HepG2 (cell line): ENCODE results near the gene ME3. TPM values are rescaled to one million over a fixed set of nuclear protein-coding genes. Genes with fewer than 3 reads are reported as not detected.

Experiments used
- AKNA ChIP-seq: sonication (generic); formaldehyde crosslinking; IDR thresholded peaks from 2 replicates; pipeline ENCODE4 v1.4.0; 2020; ENCODE audit warnings: missing genetic modification reagents, borderline replicate concordance
- ATF7-NPFF ChIP-seq: sonication (generic); formaldehyde crosslinking; IDR thresholded peaks from 2 replicates; pipeline ENCODE4 v1.8.1; 2023; ENCODE audit warnings: mild to moderate bottlenecking, low read depth, missing genetic modification reagents, moderate library complexity
- GATAD1 ChIP-seq: IDR thresholded peaks from 2 replicates; pipeline ENCODE4 v1.6.1; 2016; ENCODE audit warnings: missing genetic modification reagents, missing compliant biosample characterization
- KLF9 ChIP-seq: IDR thresholded peaks from 2 replicates; pipeline ENCODE4 v1.6.1; 2016; ENCODE audit warnings: low read depth
- MBNL3 ChIP-seq: fragments of 250-450 bp; sonication (Bioruptor Pico); conservative IDR thresholded peaks from 2 replicates; pipeline ENCODE4 v1.8.0; 2022; ENCODE audit warnings: mild to moderate bottlenecking, inconsistent platforms
- RARA ChIP-seq: IDR thresholded peaks from 2 replicates; pipeline ENCODE4 v1.6.1; 2016; ENCODE audit warnings: missing genetic modification reagents, missing compliant biosample characterization
- SRF ChIP-seq: IDR thresholded peaks from 2 replicates; pipeline ENCODE4 v1.6.1; 2011; ENCODE audit warnings: mild to moderate bottlenecking, low read depth, low read length, moderate library complexity
- ZMYM2 ChIP-seq: sonication (generic); formaldehyde crosslinking; IDR thresholded peaks from 2 replicates; pipeline ENCODE4 v1.8.0; 2022; ENCODE audit warnings: mild to moderate bottlenecking, missing genetic modification reagents
- ZMYM3 ChIP-seq: sonication (generic); formaldehyde crosslinking; IDR thresholded peaks from 2 replicates; pipeline ENCODE4 v1.5.1; 2020; ENCODE audit warnings: mild to moderate bottlenecking, missing genetic modification reagents
- ZNF10 ChIP-seq: sonication (generic); formaldehyde crosslinking; IDR thresholded peaks from 2 replicates; pipeline ENCODE4 v1.4.0; 2020; ENCODE audit warnings: mild to moderate bottlenecking, low read depth, missing genetic modification reagents, borderline replicate concordance
- ZNF281 ChIP-seq: sonication (generic); formaldehyde crosslinking; IDR thresholded peaks from 2 replicates; pipeline ENCODE4 v1.4.0; 2020; ENCODE audit warnings: missing genetic modification reagents, borderline replicate concordance
- ZNF3 ChIP-seq: IDR thresholded peaks from 2 replicates; pipeline ENCODE4 v1.7.0; 2017; ENCODE audit warnings: inconsistent platforms
- ZNF740 ChIP-seq: sonication (generic); formaldehyde crosslinking; IDR thresholded peaks from 2 replicates; pipeline ENCODE4 v1.4.0; 2020; ENCODE audit warnings: missing genetic modification reagents
- ZNF788 ChIP-seq: sonication (generic); formaldehyde crosslinking; IDR thresholded peaks from 2 replicates; pipeline ENCODE4 v1.5.0; 2020; ENCODE audit warnings: mild to moderate bottlenecking, missing genetic modification reagents, borderline replicate concordance
- ZNF891 ChIP-seq: sonication (generic); formaldehyde crosslinking; IDR thresholded peaks from 2 replicates; pipeline ENCODE4 v1.5.0; 2020; ENCODE audit warnings: mild to moderate bottlenecking, missing genetic modification reagents
- polyA plus RNA-seq, 8 experiments: library from polyadenylated mRNA; depleted of rRNA in 3 of 8; stranded (reverse) in 7 of 8; unstranded in 1 of 8; fragments of >200 nt; fragmentation: Illumina TruSeq in 4 of 8; extraction: Trizol in 4 of 8; gene quantifications; 2 replicates each; pipeline versions ENCODE4 v1.2.1 to v1.2.3, GENCODE V29; 2011 to 2016; ENCODE audit warnings: low read depth in 4 of 8, missing spikeins in 1 of 8, mixed read lengths in 1 of 8; ENCODE audit not compliant: insufficient read depth in 1 of 8
- total RNA-seq, 5 experiments: library from RNA; depleted of rRNA; stranded (reverse); fragments of >200 nt; fragmentation: Illumina TruSeq; extraction: Trizol; gene quantifications; 2 replicates each; pipeline ENCODE4 v1.2.3, GENCODE V29; 2016; ENCODE audit warnings: low read depth in 1 of 5
- TF ChIP-seq, protein P1 (sequence below): conservative IDR thresholded peaks from 2 replicates; pipeline ENCODE4 v1.6.1; 2018; ENCODE audit warnings: missing genetic modification reagents
- TF ChIP-seq, protein P2 (sequence below): sonication (generic); formaldehyde crosslinking; IDR thresholded peaks from 2 replicates; pipeline ENCODE4 v1.4.0; 2020; ENCODE audit warnings: mild to moderate bottlenecking, missing genetic modification reagents

ME3 gene
- total and polyA plus RNA-seq, 2 of the 13 experiments (the other 11 are each of a cell fraction or from before 2014, with no cell fraction given), result not detected

- peak; percentile 28; the same call in 1 of the 2 replicates for TF ChIP-seq ZNF281
- TF ChIP-seq MBNL3 (CRISPR knock-in tag), result no peak
- no peak for TF ChIP-seq KLF9 (CRISPR knock-in tag)
- TF ChIP-seq SRF, result no peak
- no peak for TF ChIP-seq ZMYM3 (CRISPR knock-in tag)
- TF ChIP-seq ZMYM2 (CRISPR knock-in tag), result no peak
- no peak for TF ChIP-seq ZNF788
- TF ChIP-seq RARA (CRISPR knock-in tag), result 0 out of 2 replicates have a peak, but pooled peaks have one; percentile 31
- TF ChIP-seq, protein P1, sequence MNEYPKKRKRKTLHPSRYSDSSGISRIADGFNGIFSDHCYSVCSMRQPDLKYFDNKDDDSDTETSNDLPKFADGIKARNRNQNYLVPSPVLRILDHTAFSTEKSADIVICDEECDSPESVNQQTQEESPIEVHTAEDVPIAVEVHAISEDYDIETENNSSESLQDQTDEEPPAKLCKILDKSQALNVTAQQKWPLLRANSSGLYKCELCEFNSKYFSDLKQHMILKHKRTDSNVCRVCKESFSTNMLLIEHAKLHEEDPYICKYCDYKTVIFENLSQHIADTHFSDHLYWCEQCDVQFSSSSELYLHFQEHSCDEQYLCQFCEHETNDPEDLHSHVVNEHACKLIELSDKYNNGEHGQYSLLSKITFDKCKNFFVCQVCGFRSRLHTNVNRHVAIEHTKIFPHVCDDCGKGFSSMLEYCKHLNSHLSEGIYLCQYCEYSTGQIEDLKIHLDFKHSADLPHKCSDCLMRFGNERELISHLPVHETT (CRISPR knock-in tag), result no peak
- TF ChIP-seq, protein P2, sequence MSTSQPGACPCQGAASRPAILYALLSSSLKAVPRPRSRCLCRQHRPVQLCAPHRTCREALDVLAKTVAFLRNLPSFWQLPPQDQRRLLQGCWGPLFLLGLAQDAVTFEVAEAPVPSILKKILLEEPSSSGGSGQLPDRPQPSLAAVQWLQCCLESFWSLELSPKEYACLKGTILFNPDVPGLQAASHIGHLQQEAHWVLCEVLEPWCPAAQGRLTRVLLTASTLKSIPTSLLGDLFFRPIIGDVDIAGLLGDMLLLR (CRISPR knock-in tag), result no peak
- peak; percentile 44; the same call in 1 of the 2 replicates for TF ChIP-seq ZNF3
- no peak for TF ChIP-seq GATAD1 (CRISPR knock-in tag)
- TF ChIP-seq ZNF891 (CRISPR knock-in tag), result no peak
- no peak for TF ChIP-seq ATF7-NPFF
- TF ChIP-seq AKNA, result no peak
- TF ChIP-seq ZNF740 (CRISPR knock-in tag), result no peak
- no peak for TF ChIP-seq ZNF10 (CRISPR knock-in tag)
Observed at GRCh38 chr11:86469491-86470388, 202.7 kb downstream of the ME3 start (continued).
